Ishikawa (cell line): ENCODE data around the gene RBM15.

Source experiments
- CEBPB ChIP-seq: IDR thresholded peaks from 2 replicates; pipeline ENCODE4 v1.6.1; 2012
- CREB1 ChIP-seq: IDR thresholded peaks from 2 replicates; pipeline ENCODE4 v1.6.1; 2012; ENCODE audit warnings: low read depth
- EGR1 ChIP-seq: IDR thresholded peaks from 2 replicates; pipeline ENCODE4 v1.6.1; 2012
- EP300 ChIP-seq: IDR thresholded peaks from 2 replicates; pipeline ENCODE4 v1.6.1; 2012; ENCODE audit warnings: borderline replicate concordance
- FOXM1 ChIP-seq: IDR thresholded peaks from 2 replicates; pipeline ENCODE4 v1.6.1; 2012; ENCODE audit warnings: low read depth, borderline replicate concordance
- MAX ChIP-seq: IDR thresholded peaks from 2 replicates; pipeline ENCODE4 v1.6.1; 2012
- NFIC ChIP-seq: IDR thresholded peaks from 2 replicates; pipeline ENCODE4 v1.6.1; 2012
- REST ChIP-seq: IDR thresholded peaks from 2 replicates; pipeline ENCODE4 v1.6.1; 2012; ENCODE audit warnings: low read depth, mild to moderate bottlenecking
- TAF1 ChIP-seq: IDR thresholded peaks from 2 replicates; pipeline ENCODE4 v1.6.1; 2012; ENCODE audit warnings: low read depth, mild to moderate bottlenecking
- TCF12 ChIP-seq: IDR thresholded peaks from 2 replicates; pipeline ENCODE4 v1.6.1; 2012; ENCODE audit warnings: low read depth
- USF1 ChIP-seq: IDR thresholded peaks from 2 replicates; pipeline ENCODE4 v1.6.1; 2012
- YY1 ChIP-seq: IDR thresholded peaks from 2 replicates; pipeline ENCODE4 v1.6.1; 2012; ENCODE audit warnings: low read depth
- ZBTB7A ChIP-seq: IDR thresholded peaks from 2 replicates; pipeline ENCODE4 v1.6.1; 2012; ENCODE audit warnings: low read depth

GRCh38 chr1:110318046-110318445 is 21.1 kb upstream of the RBM15 start:
- TF ChIP-seq NFIC (no peak), FOXM1 (no peak), REST (no peak), YY1 (no peak), TAF1 (no peak), EP300 (no peak), TCF12 (no peak), EGR1 (no peak), CREB1 (no peak), CEBPB (no peak), ZBTB7A (no peak), USF1 (no peak), MAX (no peak)
